Measurements from ENCODE around the gene DUOX1. TPM values are rescaled to one million over a fixed set of nuclear protein-coding genes. Genes with fewer than 3 reads are reported as not detected.

Gene DUOX1
- polyA plus RNA-seq = not detected in 2 replicates

GRCh38 chr15:45129651-45130129 is at the start of gene DUOX1, which contains the start of gene DUOXA1:
Gene DUOX1, plus strand, starts transcription at chr15:45129994. Its CDS starts 1,973 bp downstream, at chr15:45131967.
Gene DUOXA1, minus strand, starts transcription at chr15:45129879. Its CDS starts 6,865 bp downstream, at chr15:45123014.

GRCh38 chr15:45114076-45114750 is 15.6 kb upstream of the DUOX1 start, which contains the start of the genes DUOX2 and DUOXA2:
Gene DUOX2, minus strand, starts transcription at chr15:45114172. Its CDS starts 761 bp downstream, at chr15:45113411.
Gene DUOXA2, plus strand, starts transcription at chr15:45114326. Its CDS starts 280 bp downstream, at chr15:45114606.

GRCh38 chr15:45187894-45188830 is 58.4 kb downstream of the DUOX1 start, which contains the start of gene SHF:
Gene SHF, minus strand, starts transcription at chr15:45187966. Its CDS starts 15 bp downstream, at chr15:45187951.

Other genes with a start within 250 kb of the DUOX1 start
- not detected in 2 replicates for gene TERB2, start 173.3 kb upstream of the DUOX1 start, polyA plus RNA-seq
- gene SORD, start 106.8 kb upstream of the DUOX1 start, polyA plus RNA-seq = 1.4 and 3.5 TPM in 2 replicates
- not detected in 2 replicates for gene DUOX2, start 15.8 kb upstream of the DUOX1 start, polyA plus RNA-seq
- not detected in 2 replicates for gene DUOXA2, start 15.7 kb upstream of the DUOX1 start, polyA plus RNA-seq
- not detected in 2 replicates for gene DUOXA1, start 115 bp upstream of the DUOX1 start, polyA plus RNA-seq
- 0.71 and 0.87 TPM in 2 replicates for gene SHF, start 58.0 kb downstream of the DUOX1 start, polyA plus RNA-seq
- gene SLC28A2, start 122.2 kb downstream of the DUOX1 start, polyA plus RNA-seq = 0.70 TPM in 1 of 2 replicates, not detected in the other
- 20.2 and 23.8 TPM in 2 replicates for gene GATM, start 248.6 kb downstream of the DUOX1 start, polyA plus RNA-seq